Effector memory CD4-positive, alpha-beta T cell (primary cell): ENCODE measurements around the gene IGF1.
"Not testable (repeated sequence)": the region's sequence is repeated elsewhere in the genome, so short reads cannot be mapped to it uniquely, and the experiment has no call there.

Experiments
- DNase-seq, 3 donors: peaks; one replicate each; pipeline ENCODE4 v3.0.0-alpha.2; 2020
- H3K27ac ChIP-seq: 2 replicates; pipeline ENCODE4 v1.7.0; 2013; ENCODE audit warnings: mild to moderate bottlenecking, low read length, moderate library complexity; ENCODE audit not compliant: insufficient read depth, poor library complexity, severe bottlenecking
- H3K27me3 ChIP-seq: replicated peaks from 2 replicates; pipeline ENCODE4 v1.7.0; 2013; ENCODE audit warnings: mild to moderate bottlenecking, low read length; ENCODE audit not compliant: insufficient read depth, control insufficient read depth, poor library complexity, severe bottlenecking
- H3K36me3 ChIP-seq: 2 replicates; pipeline ENCODE4 v1.7.0; 2013; ENCODE audit warnings: mild to moderate bottlenecking, low read length, moderate library complexity; ENCODE audit not compliant: control insufficient read depth, insufficient read depth
- H3K4me1 ChIP-seq: 2 replicates; pipeline ENCODE4 v1.7.0; 2013; ENCODE audit warnings: low read length, mild to moderate bottlenecking; ENCODE audit not compliant: control insufficient read depth, insufficient read depth, poor library complexity, severe bottlenecking
- H3K4me3 ChIP-seq: 2 replicates; pipeline ENCODE4 v1.7.0; 2013; ENCODE audit warnings: low read length, low read depth, mild to moderate bottlenecking; ENCODE audit not compliant: insufficient read depth, poor library complexity, severe bottlenecking
- H3K9me3 ChIP-seq: 2 replicates; pipeline ENCODE4 v1.7.0; 2013; ENCODE audit warnings: mild to moderate bottlenecking, low read length, moderate library complexity; ENCODE audit not compliant: control insufficient read depth

Gene IGF1

GRCh38 chr12:102452605-102453004 lies 27.8 kb downstream of the IGF1 start:
- H3K27ac ChIP-seq = no peak overlapping the region
- no peaks in the 10 kb centered on the region for H3K27me3 ChIP-seq
- no peaks in the 10 kb centered on the region for H3K9me3 ChIP-seq
- no peak for DNase-seq
- H3K4me3 ChIP-seq = no peak overlapping the region
- H3K36me3 ChIP-seq = no peaks in the 10 kb centered on the region
- H3K4me1 ChIP-seq = no peaks in the 10 kb centered on the region

- not testable (repeated sequence) for H3K9me3 ChIP-seq, H3K27me3 ChIP-seq, H3K27ac ChIP-seq, H3K4me1 ChIP-seq, H3K36me3 ChIP-seq, H3K4me3 ChIP-seq, DNase-seq
Measured at GRCh38 chr12:102449018-102449417, 31.3 kb downstream of the IGF1 start.

- not testable (repeated sequence) for H3K4me3 ChIP-seq, H3K4me1 ChIP-seq, H3K27ac ChIP-seq, H3K36me3 ChIP-seq, DNase-seq, H3K9me3 ChIP-seq, H3K27me3 ChIP-seq
Measured at GRCh38 chr12:102447426-102447825, 32.9 kb downstream of the IGF1 start.

GRCh38 chr12:102444707-102445106 lies 35.7 kb downstream of the IGF1 start:
- no peaks in the 10 kb centered on the region for H3K27me3 ChIP-seq
- no peak overlapping the region for H3K4me3 ChIP-seq
- H3K4me1 ChIP-seq = no peaks in the 10 kb centered on the region
- H3K27ac ChIP-seq = no peak overlapping the region
- no peak for DNase-seq
- no peaks in the 10 kb centered on the region for H3K36me3 ChIP-seq
- no peaks in the 10 kb centered on the region for H3K9me3 ChIP-seq

- Histone ChIP-seq H3K36me3 (no peaks in the 10 kb centered on the region), H3K4me1 (no peaks in the 10 kb centered on the region), H3K9me3 (no peaks in the 10 kb centered on the region), H3K4me3 (no peak overlapping the region), H3K27me3 (no peaks in the 10 kb centered on the region), H3K27ac (no peak overlapping the region)
- no peak for DNase-seq
Measured at GRCh38 chr12:102444093-102444492, 36.3 kb downstream of the IGF1 start.

- Histone ChIP-seq H3K4me1 (no peaks in the 10 kb centered on the region), H3K27ac (no peak overlapping the region), H3K4me3 (no peak overlapping the region), H3K9me3 (no peaks in the 10 kb centered on the region), H3K36me3 (no peaks in the 10 kb centered on the region), H3K27me3 (no peaks in the 10 kb centered on the region)
- no peak for DNase-seq
Measured at GRCh38 chr12:102441077-102441596, 39.2 kb downstream of the IGF1 start.

- no peak overlapping the region for H3K27ac ChIP-seq
- H3K36me3 ChIP-seq = no peaks in the 10 kb centered on the region
- H3K9me3 ChIP-seq = no peaks in the 10 kb centered on the region
- DNase-seq = no peak
- H3K4me1 ChIP-seq = no peaks in the 10 kb centered on the region
- no peaks in the 10 kb centered on the region for H3K27me3 ChIP-seq
- H3K4me3 ChIP-seq = no peak overlapping the region
Measured at GRCh38 chr12:102439426-102440405, 40.6 kb downstream of the IGF1 start.

GRCh38 chr12:102438827-102439210 lies 41.5 kb downstream of the IGF1 start:
- H3K4me1 ChIP-seq = no peaks in the 10 kb centered on the region
- H3K27ac ChIP-seq = no peak overlapping the region
- no peak overlapping the region for H3K4me3 ChIP-seq
- DNase-seq = no peak
- H3K36me3 ChIP-seq = no peaks in the 10 kb centered on the region
- H3K27me3 ChIP-seq = no peaks in the 10 kb centered on the region
- H3K9me3 ChIP-seq = no peaks in the 10 kb centered on the region

- no peak overlapping the region for H3K4me3 ChIP-seq
- DNase-seq = no peak
- H3K4me1 ChIP-seq = no peaks in the 10 kb centered on the region
- H3K27me3 ChIP-seq = no peaks in the 10 kb centered on the region
- no peaks in the 10 kb centered on the region for H3K9me3 ChIP-seq
- no peak overlapping the region for H3K27ac ChIP-seq
- H3K36me3 ChIP-seq = no peaks in the 10 kb centered on the region
Measured at GRCh38 chr12:102438047-102438826, 42.1 kb downstream of the IGF1 start.

- Histone ChIP-seq H3K9me3 (no peaks in the 10 kb centered on the region), H3K27ac (no peak overlapping the region)
Measured at GRCh38 chr12:102437511-102437910, 42.9 kb downstream of the IGF1 start.

More at GRCh38 chr12:102437511-102437910, 42.9 kb downstream of the IGF1 start:
- no peaks in the 10 kb centered on the region for H3K36me3 ChIP-seq
- no peak for DNase-seq
- no peaks in the 10 kb centered on the region for H3K4me1 ChIP-seq
- no peaks in the 10 kb centered on the region for H3K27me3 ChIP-seq
- no peak overlapping the region for H3K4me3 ChIP-seq
